Keratinocyte (primary cell): ENCODE measurements around the gene SPATS2L. TPM values are rescaled to one million over a fixed set of nuclear protein-coding genes. Genes with fewer than 3 reads are reported as not detected.

Experiments used
- DNase-seq: peaks from one replicate; pipeline ENCODE4 v3.0.0-alpha.2; 2011; ENCODE audit warnings: low read depth, missing footprints, low spot score
- FAIRE-seq: peaks from 2 replicates; lab custom pipeline; 2011; peaks lifted over from hg19 to GRCh38; lab: Jason Lieb, UNC
- H2AFZ ChIP-seq: 2 replicates; pipeline ENCODE4 v1.6.0; 2012; ENCODE audit warnings: low read length, control low read depth, inconsistent platforms; ENCODE audit not compliant: control insufficient read depth
- H3K27ac ChIP-seq: 2 replicates; pipeline ENCODE4 v1.5.1; 2011; ENCODE audit warnings: low read length; ENCODE audit not compliant: control insufficient read depth, insufficient read depth
- H3K27me3 ChIP-seq: 3 replicates; pipeline ENCODE4 v1.6.0; 2011; ENCODE audit warnings: low read length; ENCODE audit not compliant: control insufficient read depth, insufficient read depth; ENCODE audit errors: extremely low read depth
- H3K36me3 ChIP-seq, 2 experiments: 2 replicates in 1 of 2; 3 replicates in 1 of 2; pipeline ENCODE4 v1.5.1; 2011; ENCODE audit warnings: low read length in 2 of 2, mild to moderate bottlenecking in 1 of 2; ENCODE audit not compliant: control insufficient read depth in 2 of 2, insufficient read depth in 2 of 2; ENCODE audit errors: extremely low read depth in 1 of 2
- H3K4me1 ChIP-seq: 3 replicates; pipeline ENCODE4 v1.5.1; 2011; ENCODE audit warnings: low read length; ENCODE audit not compliant: control insufficient read depth, insufficient read depth; ENCODE audit errors: extremely low read depth
- H3K4me2 ChIP-seq: 3 replicates; pipeline ENCODE4 v1.6.0; 2011; ENCODE audit warnings: low read depth, low read length; ENCODE audit not compliant: control insufficient read depth, insufficient read depth; ENCODE audit errors: extremely low read depth
- H3K4me3 ChIP-seq, 3 experiments: fragments of 200-600 bp in 1 of 3; sonication (generic) in 1 of 3; 2 replicates in 2 of 3; 3 replicates in 1 of 3; pipeline ENCODE4 v1.5.1; 2011 to 2016; ENCODE audit warnings: low read length in 3 of 3, mild to moderate bottlenecking in 3 of 3, control low read depth in 2 of 3, inconsistent platforms in 1 of 3, low read depth in 1 of 3, mixed read lengths in 1 of 3, mixed run types in 1 of 3, moderate library complexity in 1 of 3; ENCODE audit not compliant: control insufficient read depth in 2 of 3, insufficient read depth in 2 of 3; ENCODE audit errors: extremely low read depth in 1 of 3
- H3K79me2 ChIP-seq: 2 replicates; pipeline ENCODE4 v1.6.0; 2012; ENCODE audit warnings: low read length; ENCODE audit not compliant: control insufficient read depth, insufficient read depth
- H3K9ac ChIP-seq: 3 replicates; pipeline ENCODE4 v1.6.0; 2011; ENCODE audit warnings: low read length; ENCODE audit not compliant: control insufficient read depth, insufficient read depth; ENCODE audit errors: extremely low read depth
- H3K9me1 ChIP-seq: 3 replicates; pipeline ENCODE4 v1.6.0; 2011; ENCODE audit warnings: low read length; ENCODE audit not compliant: control insufficient read depth, insufficient read depth; ENCODE audit errors: extremely low read depth
- H3K9me3 ChIP-seq: 2 replicates; pipeline ENCODE4 v1.5.1; 2012; ENCODE audit warnings: low read depth, low read length; ENCODE audit not compliant: control insufficient read depth
- H4K20me1 ChIP-seq: 3 replicates; pipeline ENCODE4 v1.6.0; 2011; ENCODE audit warnings: low read length; ENCODE audit not compliant: control insufficient read depth, insufficient read depth; ENCODE audit errors: extremely low read depth
- CTCF ChIP-seq, 3 experiments: IDR thresholded peaks in 1 of 3; conservative IDR thresholded peaks in 1 of 3; optimal IDR thresholded peaks in 1 of 3; 2 replicates in 2 of 3; 3 replicates in 1 of 3; pipeline versions ENCODE3 to v1.5.1; 2011; ENCODE audit warnings: low read length in 3 of 3, mild to moderate bottlenecking in 3 of 3, moderate library complexity in 2 of 3, control low read depth in 1 of 3, inconsistent platforms in 1 of 3; ENCODE audit not compliant: insufficient read depth in 2 of 3; ENCODE audit errors: extremely low read depth in 1 of 3
- EZH2 ChIP-seq: IDR thresholded peaks from one replicate; pipeline ENCODE4 v1.6.1; 2012; ENCODE audit warnings: inconsistent platforms, mild to moderate bottlenecking, low read length, moderate library complexity
- dilution Hi-C: fragments of 300-500 bp; cut with MboI; formaldehyde crosslinking; loops from one replicate; pipeline ENCODE4 v1.7.0; 2020; ENCODE audit warnings: low sequenced_read_pairs; ENCODE audit not compliant: extremely low pct_ligation_motif_present
- polyA plus RNA-seq, 5 experiments: library from polyadenylated mRNA; depleted of rRNA in 3 of 5; stranded (reverse) in 3 of 5; stranded (forward) in 1 of 5; unstranded in 1 of 5; fragments of >200 nt; gene quantifications; 1 replicate in 1 of 5; 2 replicates in 3 of 5; 3 replicates in 1 of 5; pipeline versions ENCODE4 v1.2.1 to v1.2.3, GENCODE V29; 2011 to 2012; ENCODE audit warnings: missing spikeins in 2 of 5, low read depth in 1 of 5, low replicate concordance in 1 of 5

Gene SPATS2L
- polyA plus RNA-seq, 1 donor (not counting 4 experiments of a cell fraction or from before 2014, with no cell fraction given): 95.3 TPM

- dilution Hi-C loops: no loop called here
Observed at GRCh38 chr2:200310545-200310971, 4.1 kb downstream of the SPATS2L start.

GRCh38 chr2:200311139-200311538 is 4.6 kb downstream of the SPATS2L start:
- no peak overlapping the region for H3K4me2 ChIP-seq
- no peak overlapping the region for H3K4me3 ChIP-seq
- peaks cover 2% of the 10 kb centered on the region for H3K9me1 ChIP-seq
- no peaks in the 10 kb centered on the region for H4K20me1 ChIP-seq
- DNase-seq: no peak
- H3K4me1 ChIP-seq: peaks cover 39% of the 10 kb centered on the region
- peaks cover 88% of the 10 kb centered on the region for H3K79me2 ChIP-seq
- H3K9me3 ChIP-seq: no peaks in the 10 kb centered on the region
- TF ChIP-seq CTCF (optimal IDR thresholded peaks at IDR 0.05 in 1 of 3, IDR thresholded peaks at IDR 0.05 in 1 of 3, conservative IDR thresholded peaks at IDR 0.05 in 1 of 3; ENCODE audit: extremely low read depth in 1 of 3, insufficient read depth in 2 of 3, low read length in 3 of 3) (no peak), EZH2 (no peak)
- no peak for FAIRE-seq
- H3K36me3 ChIP-seq: no peaks in the 10 kb centered on the region
- no peak overlapping the region for H2AFZ ChIP-seq
- dilution Hi-C loops: no loop called here
- H3K27ac ChIP-seq: no peak overlapping the region
- H3K27me3 ChIP-seq: no peaks in the 10 kb centered on the region
- no peak overlapping the region for H3K9ac ChIP-seq

More at GRCh38 chr2:200310545-200310971, 4.1 kb downstream of the SPATS2L start:
- Histone ChIP-seq H2AFZ (no peak overlapping the region), H4K20me1 (no peaks in the 10 kb centered on the region), H3K79me2 (peaks cover 85% of the 10 kb centered on the region), H3K27ac (no peak overlapping the region), H3K9me3 (no peaks in the 10 kb centered on the region), H3K4me1 (peaks cover 35% of the 10 kb centered on the region), H3K9ac (no peak overlapping the region), H3K36me3 (no peaks in the 10 kb centered on the region), H3K4me2 (peak overlapping the region; percentile 54), H3K4me3 (no peak overlapping the region), H3K27me3 (no peaks in the 10 kb centered on the region), H3K9me1 (peaks cover 2% of the 10 kb centered on the region)
- FAIRE-seq (no peak), DNase-seq (no peak)
- TF ChIP-seq CTCF (optimal IDR thresholded peaks at IDR 0.05 in 1 of 3, IDR thresholded peaks at IDR 0.05 in 1 of 3, conservative IDR thresholded peaks at IDR 0.05 in 1 of 3; ENCODE audit: extremely low read depth in 1 of 3, insufficient read depth in 2 of 3, low read length in 3 of 3): no peak
